ENCODE measurements around the gene NFIB. TPM values are rescaled to one million over a fixed set of nuclear protein-coding genes. Genes with fewer than 3 reads are reported as not detected.

The NFIB gene
- polyA plus RNA-seq, 3 donors, result not detected

- peaks cover 16 to 25% of the 10 kb centered on the region in 2 donors for H3K27me3 ChIP-seq (ENCODE audit: control insufficient read depth in 2 of 2, insufficient read depth in 2 of 2, low read length in 2 of 2)
- no peaks in the 10 kb centered on the region for H3K36me3 ChIP-seq (replicated peaks in 1 of 2; ENCODE audit: control insufficient read depth in 1 of 2, insufficient read depth in 2 of 2, low read length in 2 of 2)
- H3K4me1 Mint-ChIP-seq, result no peaks in the 10 kb centered on the region
- no peak for TF ChIP-seq CTCF (IDR thresholded peaks at IDR 0.05)
- H3K79me2 ChIP-seq (ENCODE audit: insufficient read depth, low read length), result no peaks in the 10 kb centered on the region
- H3K36me3 Mint-ChIP-seq, result no peaks in the 10 kb centered on the region
- no peaks in the 10 kb centered on the region for H3K4me1 ChIP-seq (ENCODE audit: control insufficient read depth in 1 of 2, insufficient read depth in 2 of 2, low read length in 2 of 2)
- intact Hi-C loops (cut with micrococcal nuclease), result no loop called here
- H2AFZ ChIP-seq (ENCODE audit: insufficient read depth, low read depth, low read length, poor library complexity, severe bottlenecking), result no peak overlapping the region
- H3K4me3 ChIP-seq (replicated peaks in 1 of 3; ENCODE audit: low read depth in 2 of 3, low read length in 3 of 3), result no peak overlapping the region
- peaks cover 0 to 2% (median 0%) of the 10 kb centered on the region in 7 donors for H3K9me3 Mint-ChIP-seq
- no peak overlapping the region for H3K27ac ChIP-seq (ENCODE audit: low read depth in 1 of 2, low read length in 2 of 2)
- H3K27ac Mint-ChIP-seq, result no peak overlapping the region
- no peaks in the 10 kb centered on the region for H3K9me3 ChIP-seq (replicated peaks in 1 of 2; ENCODE audit: control insufficient read depth in 1 of 2, insufficient read depth in 1 of 2, low read length in 2 of 2)
- H3K4me2 ChIP-seq (replicated peaks; ENCODE audit: extremely low read depth, low read length, poor library complexity, severe bottlenecking), result no peak overlapping the region
- 91% methylated on average over 3 of the region's 9 CpGs for WGBS (ENCODE audit: insufficient coverage)
- H3K27me3 Mint-ChIP-seq (ENCODE audit: low read depth in 3 of 3), result peaks cover 13 to 25% (median 15%) of the 10 kb centered on the region in 3 donors
- DNase-seq, result no peak
- H3K4me3 Mint-ChIP-seq, result no peak overlapping the region
- no peak overlapping the region for H3K9ac ChIP-seq (ENCODE audit: insufficient read depth, low read length, poor library complexity, severe bottlenecking)
- no peaks in the 10 kb centered on the region for H4K20me1 ChIP-seq (ENCODE audit: insufficient read depth, low read length)
Observed at GRCh38 chr9:14303521-14303920, 10.4 kb downstream of the NFIB start.

- Mint-ChIP-seq H3K9me3 (peaks cover 0 to 2% (median 0%) of the 10 kb centered on the region in 7 donors), H3K36me3 (no peaks in the 10 kb centered on the region), H3K27ac (no peak overlapping the region), H3K4me1 (no peaks in the 10 kb centered on the region), H3K4me3 (no peak overlapping the region), H3K27me3 (ENCODE audit: low read depth in 3 of 3) (peaks cover 13 to 25% (median 13%) of the 10 kb centered on the region in 3 donors)
- intact Hi-C loops (cut with micrococcal nuclease), result no loop called here
- no peaks in the 10 kb centered on the region for H3K79me2 ChIP-seq (ENCODE audit: insufficient read depth, low read length)
- no peak for TF ChIP-seq CTCF (IDR thresholded peaks at IDR 0.05)
- H3K4me2 ChIP-seq (replicated peaks; ENCODE audit: extremely low read depth, low read length, poor library complexity, severe bottlenecking), result no peak overlapping the region
- no peak for DNase-seq
- no peaks in the 10 kb centered on the region for H4K20me1 ChIP-seq (ENCODE audit: insufficient read depth, low read length)
- H3K27me3 ChIP-seq (ENCODE audit: control insufficient read depth in 2 of 2, insufficient read depth in 2 of 2, low read length in 2 of 2), result peaks cover 14 to 24% of the 10 kb centered on the region in 2 donors
- no peak overlapping the region for H2AFZ ChIP-seq (ENCODE audit: insufficient read depth, low read depth, low read length, poor library complexity, severe bottlenecking)
- H3K9ac ChIP-seq (ENCODE audit: insufficient read depth, low read length, poor library complexity, severe bottlenecking), result no peak overlapping the region
- no CpG with 5 or more reads among the region's 2 CpGs for WGBS (ENCODE audit: insufficient coverage)
- H3K27ac ChIP-seq (ENCODE audit: low read depth in 1 of 2, low read length in 2 of 2), result no peak overlapping the region
- H3K36me3 ChIP-seq (replicated peaks in 1 of 2; ENCODE audit: control insufficient read depth in 1 of 2, insufficient read depth in 2 of 2, low read length in 2 of 2), result no peaks in the 10 kb centered on the region
- H3K4me1 ChIP-seq (ENCODE audit: control insufficient read depth in 1 of 2, insufficient read depth in 2 of 2, low read length in 2 of 2), result no peaks in the 10 kb centered on the region
- H3K9me3 ChIP-seq (replicated peaks in 1 of 2; ENCODE audit: control insufficient read depth in 1 of 2, insufficient read depth in 1 of 2, low read length in 2 of 2), result no peaks in the 10 kb centered on the region
- H3K4me3 ChIP-seq (replicated peaks in 1 of 3; ENCODE audit: low read depth in 2 of 3, low read length in 3 of 3), result no peak overlapping the region
Observed at GRCh38 chr9:14303100-14303499, 10.8 kb downstream of the NFIB start.

All from CD14-positive monocyte (primary cell).